NCI-H526 (cell line): ENCODE data around the gene TNIK.
"Not testable (repeated sequence)": the region's sequence is repeated elsewhere in the genome, so short reads cannot be mapped to it uniquely, and the experiment has no call there.

ENCODE experiments used
- DNase-seq, 2 experiments: peaks; one replicate each; lab custom pipeline; 2025; lab: John Stamatoyannopoulos, UW

TNIK gene

GRCh38 chr3:171126478-171127209 lies 333.6 kb downstream of the TNIK start:
- DNase-seq, result no peak

- no peak for DNase-seq
Observed at GRCh38 chr3:171125010-171125409, 335.2 kb downstream of the TNIK start.

- DNase-seq, result no peak
Observed at GRCh38 chr3:171123915-171124314, 336.3 kb downstream of the TNIK start.

GRCh38 chr3:171122861-171123260 lies 337.3 kb downstream of the TNIK start:
- DNase-seq, result no peak

DNA sequence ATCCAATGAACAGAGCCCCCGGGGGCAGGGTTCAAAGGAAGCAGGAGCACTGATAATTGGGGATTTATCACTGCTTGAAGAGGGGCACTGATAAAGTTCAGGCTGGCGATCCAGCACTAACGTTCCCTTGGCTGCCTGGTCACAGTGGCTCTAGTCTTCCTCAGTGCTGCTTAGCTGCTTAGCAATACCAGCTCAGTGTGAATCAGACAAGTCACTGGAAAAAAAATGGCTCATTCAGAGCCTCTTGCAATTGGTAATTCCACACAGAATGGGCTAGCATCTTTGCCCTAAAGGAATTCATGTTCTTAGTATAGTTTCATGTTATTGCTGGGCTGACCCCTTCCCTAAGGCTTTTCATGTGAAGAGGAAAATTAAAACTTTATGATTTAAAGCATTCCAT lies 338.0 kb downstream of the TNIK start:
- DNase-seq, result no peak

GRCh38 chr3:171121801-171122200 lies 338.4 kb downstream of the TNIK start:
- DNase-seq, result no peak

DNA sequence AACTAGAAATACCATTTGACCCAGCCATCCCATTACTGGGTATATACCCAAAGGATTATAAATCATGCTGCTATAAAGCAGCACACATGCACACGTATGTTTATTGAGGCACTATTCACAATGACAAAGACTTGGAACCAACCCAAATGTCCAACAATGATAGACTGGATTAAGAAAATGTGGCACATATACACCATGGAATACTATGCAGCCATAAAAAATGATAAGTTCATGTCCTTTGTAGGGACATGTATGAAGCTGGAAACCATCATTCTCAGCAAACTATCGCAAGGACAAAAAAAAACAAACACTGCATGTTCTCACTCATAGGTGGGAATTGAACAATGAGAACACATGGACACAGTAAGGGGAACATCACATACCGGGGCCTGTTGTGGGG lies 340.8 kb downstream of the TNIK start:
- not testable (repeated sequence) for DNase-seq

GRCh38 chr3:171118993-171119392 lies 341.2 kb downstream of the TNIK start:
- peak in 1 of 2 experiments; percentile 11 for DNase-seq

DNA sequence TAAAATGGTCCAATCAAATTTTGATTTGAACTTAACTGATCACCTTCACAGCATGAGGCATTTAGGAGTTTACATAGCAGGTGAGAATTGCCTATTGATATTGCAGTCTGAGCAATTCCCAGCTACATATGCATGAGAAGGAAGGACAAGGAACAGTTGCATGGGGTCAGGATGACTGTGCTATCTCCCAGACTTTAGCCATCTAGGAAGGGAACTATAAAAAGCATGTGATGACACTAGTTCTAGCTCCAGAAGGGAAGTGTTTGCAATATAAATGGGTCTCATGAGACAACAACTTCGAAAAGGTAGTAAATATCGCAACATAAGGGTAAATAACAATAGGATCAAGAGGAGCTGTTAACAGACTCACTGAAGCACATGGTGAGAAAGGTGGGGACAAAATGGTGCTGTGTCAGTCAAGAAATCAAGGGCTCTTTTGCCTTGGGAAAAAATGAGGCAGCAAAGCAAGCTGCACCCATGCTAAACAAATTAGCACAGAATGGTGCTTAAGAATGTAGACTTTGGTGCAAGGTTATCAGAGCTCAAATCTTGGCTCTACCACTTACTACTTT lies 343.3 kb downstream of the TNIK start:
- DNase-seq, result no peak

DNA sequence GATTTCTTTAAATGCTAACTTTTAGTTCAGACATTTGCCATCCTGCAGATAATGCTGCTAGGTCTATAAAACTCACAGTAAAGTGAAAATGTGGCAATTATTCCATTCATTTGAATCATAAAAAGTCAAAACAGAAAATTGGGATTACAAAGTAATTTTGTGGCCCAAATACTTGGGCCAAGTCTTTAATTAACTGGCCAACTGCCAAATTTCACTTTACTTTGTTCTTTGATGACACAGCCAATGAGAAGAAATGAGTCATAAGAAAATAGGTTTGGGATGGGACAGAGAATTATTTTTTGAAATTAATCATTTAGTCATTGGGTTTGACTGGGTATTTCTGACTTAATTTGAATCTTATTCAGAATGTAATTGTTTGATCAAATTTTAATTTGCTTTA lies 343.8 kb downstream of the TNIK start:
- no peak for DNase-seq

- no peak for DNase-seq
Observed at GRCh38 chr3:171115667-171116066, 344.5 kb downstream of the TNIK start.

- no peak for DNase-seq
Observed at GRCh38 chr3:171113716-171114115, 346.5 kb downstream of the TNIK start.

GRCh38 chr3:171110715-171111114 lies 349.5 kb downstream of the TNIK start:
- DNase-seq, result no peak

GRCh38 chr3:171108066-171108465 lies 352.1 kb downstream of the TNIK start:
- DNase-seq, result no peak

DNA sequence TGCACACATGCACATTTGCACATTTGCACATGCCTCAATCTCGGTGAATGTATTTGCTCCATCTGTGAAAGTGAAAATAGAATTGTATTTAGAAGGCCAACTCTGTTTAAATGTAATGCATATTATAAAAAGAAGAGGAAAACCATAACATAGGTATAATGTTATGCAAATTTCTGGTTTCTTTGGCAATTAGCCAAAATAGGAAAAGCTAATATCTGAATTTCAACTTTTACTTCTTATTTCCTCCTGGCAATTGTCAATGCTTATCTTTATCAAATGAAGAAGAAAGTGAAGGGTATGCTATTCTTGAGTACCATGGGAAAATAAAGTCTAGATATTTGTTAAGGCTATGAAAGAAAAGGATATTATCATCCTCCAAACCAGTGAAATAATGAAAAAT lies 357.0 kb downstream of the TNIK start:
- no peak for DNase-seq

DNA sequence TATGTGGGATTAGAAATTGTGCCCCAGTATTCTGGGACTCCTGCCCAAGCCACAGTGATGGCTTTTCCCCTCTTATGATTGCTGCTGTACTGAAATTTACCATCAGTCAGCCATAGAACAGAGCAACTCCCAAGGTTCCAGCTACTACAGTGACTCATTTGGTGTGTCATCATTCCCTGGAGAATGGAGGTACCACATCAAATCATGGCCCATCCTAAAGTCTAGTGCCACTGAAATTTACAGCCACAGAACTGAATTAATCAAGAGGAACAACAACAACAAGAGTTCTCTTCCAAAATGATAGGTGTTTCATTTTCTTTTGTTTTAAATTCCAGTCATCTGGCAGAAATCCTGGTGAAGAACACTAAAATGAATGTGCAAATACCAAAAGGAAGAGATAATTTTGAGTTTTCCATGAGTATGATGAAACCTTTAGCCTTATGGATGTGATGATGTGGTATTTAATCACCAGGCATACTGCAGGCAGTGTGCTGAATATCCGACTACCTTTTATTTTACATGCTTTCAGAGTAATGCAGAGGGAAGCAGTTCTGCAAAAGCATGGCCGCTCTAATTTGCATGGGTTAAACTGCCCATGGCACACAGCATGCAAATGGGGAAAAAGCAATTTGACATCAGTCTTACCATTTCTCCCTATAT lies 358.1 kb downstream of the TNIK start:
- DNase-seq, result peak; percentile 78 to 91

DNA sequence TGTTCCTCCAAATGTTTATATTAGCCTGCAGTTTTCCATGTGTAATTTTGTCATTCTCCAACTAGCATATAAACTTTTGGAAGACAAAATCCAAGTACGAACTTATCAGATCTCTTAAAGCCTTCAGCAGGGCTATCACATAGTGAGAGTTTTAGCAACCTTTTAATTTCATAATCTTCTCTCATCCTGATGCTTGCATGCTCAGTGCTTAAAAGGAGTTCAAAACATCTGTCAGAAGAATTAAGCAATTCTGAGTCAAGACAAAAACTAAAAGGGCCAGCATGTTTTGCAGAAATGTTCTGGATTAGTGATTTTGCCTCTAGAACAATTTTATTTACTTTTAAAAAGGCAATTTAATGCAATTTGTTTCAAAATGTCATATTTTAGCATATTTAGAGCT lies 360.3 kb downstream of the TNIK start:
- DNase-seq, result no peak

DNA sequence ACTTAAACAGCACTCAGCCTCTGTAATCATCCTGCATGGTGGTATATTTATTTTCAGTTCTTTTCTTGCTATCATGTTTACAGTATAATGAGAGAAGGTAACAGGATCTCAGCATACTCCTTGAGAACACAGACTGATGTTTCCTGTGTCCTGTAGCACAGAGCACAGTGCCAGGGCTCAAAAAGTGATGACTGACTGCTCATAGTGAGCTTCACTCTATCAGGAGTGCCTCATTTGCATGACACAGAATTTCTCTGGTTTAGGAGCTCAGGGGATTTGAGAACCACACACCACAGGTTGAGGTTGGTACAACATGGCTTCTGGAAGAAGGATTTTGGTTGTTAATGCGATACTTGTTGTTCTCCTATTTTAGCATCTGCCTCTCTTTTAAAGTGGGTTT lies 365.1 kb downstream of the TNIK start:
- peak in 1 of 2 experiments; percentile 35 for DNase-seq

- no peak for DNase-seq
Observed at GRCh38 chr3:171094411-171094810, 365.8 kb downstream of the TNIK start.

DNA sequence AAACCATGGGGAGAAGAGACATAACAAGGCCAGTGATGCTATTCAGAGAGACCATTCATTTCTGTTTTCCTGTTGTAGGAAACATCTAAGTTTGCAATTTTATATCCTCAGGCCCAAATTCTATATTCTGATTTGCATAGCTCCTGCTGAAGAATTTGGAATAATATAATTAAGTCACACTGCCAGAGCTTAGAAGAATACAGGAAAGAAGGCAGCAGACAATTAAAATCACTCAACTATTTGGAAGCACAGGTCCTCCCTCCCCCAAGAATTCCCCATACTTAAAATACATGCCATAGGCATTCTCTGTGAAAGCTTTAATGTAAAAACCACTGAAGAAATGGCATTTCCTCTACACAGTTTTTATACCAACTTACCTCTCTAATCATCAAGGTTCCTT lies 366.7 kb downstream of the TNIK start:
- no peak for DNase-seq

DNA sequence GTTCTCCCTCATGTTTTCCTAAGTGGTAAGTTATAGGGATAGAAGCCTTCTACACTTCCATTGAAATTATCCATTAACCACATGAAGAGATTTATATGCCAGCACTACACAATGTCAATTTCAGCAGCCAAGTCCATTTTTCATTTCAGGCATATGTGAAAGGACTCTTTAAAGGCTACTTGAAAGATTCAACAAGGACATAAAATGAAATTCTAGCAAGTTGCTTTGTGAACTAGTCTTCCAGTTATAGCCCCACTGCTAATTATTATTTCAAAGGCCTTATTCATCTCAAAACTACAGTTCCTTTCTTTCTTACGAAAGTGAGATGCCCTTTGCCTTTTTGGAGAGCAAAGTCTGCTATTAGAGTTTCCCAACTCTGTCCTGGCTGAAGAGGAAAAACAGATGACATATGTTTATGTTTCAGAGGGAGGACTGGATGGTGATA lies 367.7 kb downstream of the TNIK start:
- DNase-seq, result no peak

- no peak for DNase-seq
Observed at GRCh38 chr3:171090321-171090720, 369.9 kb downstream of the TNIK start.
